NCI-H1694 (cell line): ENCODE measurements around the gene HOXA13.

Source experiments
- DNase-seq: peaks from one replicate; lab custom pipeline; 2025; lab: John Stamatoyannopoulos, UW

Gene HOXA13

DNA sequence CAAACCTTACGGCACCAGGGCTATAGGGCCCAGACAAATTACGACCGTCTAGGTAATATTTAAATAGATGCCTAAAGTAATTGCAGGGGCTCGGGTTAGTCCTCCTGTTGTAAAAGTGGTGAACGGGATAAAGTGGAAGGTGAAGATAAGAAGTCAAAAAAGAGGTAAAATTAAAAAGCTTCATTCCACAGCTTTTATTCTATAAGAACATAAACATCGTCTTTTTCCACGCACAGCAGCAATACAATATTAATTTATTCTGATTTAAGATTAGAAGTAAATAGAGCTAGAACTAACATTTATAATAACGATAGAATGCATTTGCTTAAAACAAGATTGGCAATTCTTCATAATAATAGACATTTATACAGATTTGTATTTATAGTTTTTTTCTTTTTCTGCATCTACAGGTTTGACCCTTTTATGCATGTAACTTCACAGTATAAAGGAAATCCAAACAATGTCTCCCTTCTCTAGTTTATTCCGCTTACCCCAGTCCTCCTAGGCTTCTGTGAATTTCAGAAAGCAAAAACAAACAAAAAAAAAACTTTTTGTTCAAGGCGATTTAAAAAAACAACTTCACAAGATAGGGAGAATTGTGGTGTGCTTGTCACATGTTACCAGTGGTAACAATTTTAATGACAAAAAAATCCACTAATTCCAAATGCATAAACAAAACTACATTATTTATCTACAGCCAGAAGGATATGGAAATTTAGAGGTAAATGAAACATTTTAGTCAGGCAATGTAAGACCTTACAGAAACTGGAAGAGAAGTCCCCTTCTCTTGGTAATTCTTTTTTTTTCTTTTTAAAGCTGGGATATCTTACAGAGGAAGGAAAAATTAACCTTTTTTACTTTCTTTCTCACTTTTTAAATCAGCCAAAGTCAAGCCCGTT, 29.2 kb downstream of the HOXA13 start:
- DNase-seq, result peak; percentile 23

DNA sequence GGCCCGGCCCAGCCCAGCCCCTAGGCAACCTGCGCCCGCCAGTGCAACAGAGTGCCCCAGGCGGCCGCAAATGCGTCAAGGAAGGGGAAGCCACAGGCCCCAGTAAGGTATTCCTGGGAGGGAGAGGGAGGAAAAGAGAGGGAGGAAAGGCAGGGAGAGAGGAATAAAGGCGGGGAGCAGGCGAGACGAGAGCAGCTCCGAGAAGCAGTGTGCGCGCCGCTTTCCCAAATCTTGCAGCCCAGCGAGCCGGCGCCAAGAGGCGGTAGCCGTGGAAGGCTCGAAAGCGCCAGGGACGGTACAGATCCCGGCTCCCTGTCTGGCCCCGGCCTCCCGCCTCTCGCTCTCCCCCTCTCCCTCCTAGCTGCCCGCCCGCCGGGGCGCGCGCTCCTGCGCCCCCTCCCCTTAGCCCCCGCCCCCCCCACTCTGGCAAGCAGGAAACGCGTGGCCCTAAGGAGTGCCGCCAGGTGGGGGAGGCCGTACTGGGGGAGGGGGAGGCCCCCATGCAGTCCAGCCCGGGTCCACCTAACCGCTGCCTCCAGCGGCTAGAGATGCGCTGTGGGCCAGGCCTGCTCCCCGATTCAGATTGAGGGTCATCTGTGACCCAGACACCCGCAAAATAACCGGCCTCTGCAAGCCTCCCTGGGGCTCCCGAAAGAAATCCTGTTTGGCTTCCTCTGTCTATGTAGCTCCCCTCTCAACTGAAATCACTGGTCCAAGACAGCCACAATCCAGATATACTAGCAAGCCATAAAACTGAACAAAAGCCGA, 30.0 kb downstream of the HOXA13 start:
- DNase-seq, result no peak

- peak; percentile 66 for DNase-seq
Measured at GRCh38 chr7:27168265-27168947, 31.5 kb downstream of the HOXA13 start.

DNA sequence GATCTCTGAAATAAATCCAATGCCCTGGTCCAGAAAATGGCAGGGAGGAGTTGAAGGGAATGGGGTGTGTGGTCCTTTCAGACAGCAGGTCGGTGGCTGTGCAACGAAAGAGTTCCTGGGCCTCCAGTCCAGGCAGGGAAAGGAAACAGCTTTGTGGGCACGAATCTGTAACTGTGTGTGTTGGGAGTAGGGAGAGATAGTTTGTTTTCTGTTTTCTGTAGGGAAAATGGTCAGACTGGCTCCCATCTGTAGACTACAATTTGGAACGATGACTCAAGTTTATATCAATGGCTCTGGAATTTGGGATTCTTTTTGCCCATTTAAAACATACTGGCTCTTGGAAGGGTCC, 32.0 kb downstream of the HOXA13 start:
- no peak for DNase-seq

- DNase-seq, result peak; percentile 54
Measured at GRCh38 chr7:27166531-27167505, 33.1 kb downstream of the HOXA13 start.

DNA sequence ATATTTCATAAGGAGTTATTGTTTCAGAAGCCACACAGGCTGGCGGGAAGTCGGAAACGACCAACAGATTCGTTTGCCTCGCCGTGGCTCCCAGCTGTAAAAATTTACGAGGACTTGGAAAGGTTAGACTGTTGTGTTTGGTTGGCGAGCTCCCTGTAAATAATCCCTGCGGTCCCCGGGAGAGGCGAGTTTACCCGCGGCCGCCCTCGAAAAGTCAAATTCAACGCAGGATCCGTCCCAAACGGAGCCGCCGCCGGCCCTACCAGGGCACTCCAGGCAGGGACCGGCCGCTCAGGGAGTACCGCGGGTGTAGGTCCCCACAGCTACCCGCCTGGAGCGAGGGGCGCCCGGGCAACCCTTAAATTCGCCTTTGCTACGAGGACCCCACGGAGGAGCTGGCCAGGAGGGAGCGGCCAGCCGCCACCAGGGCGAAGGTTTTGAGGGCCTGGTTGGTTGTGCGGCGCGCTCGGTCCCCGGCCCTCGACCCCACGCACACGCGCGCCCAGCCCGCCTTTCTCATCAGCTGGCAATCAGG, 33.8 kb downstream of the HOXA13 start:
- no peak for DNase-seq

DNA sequence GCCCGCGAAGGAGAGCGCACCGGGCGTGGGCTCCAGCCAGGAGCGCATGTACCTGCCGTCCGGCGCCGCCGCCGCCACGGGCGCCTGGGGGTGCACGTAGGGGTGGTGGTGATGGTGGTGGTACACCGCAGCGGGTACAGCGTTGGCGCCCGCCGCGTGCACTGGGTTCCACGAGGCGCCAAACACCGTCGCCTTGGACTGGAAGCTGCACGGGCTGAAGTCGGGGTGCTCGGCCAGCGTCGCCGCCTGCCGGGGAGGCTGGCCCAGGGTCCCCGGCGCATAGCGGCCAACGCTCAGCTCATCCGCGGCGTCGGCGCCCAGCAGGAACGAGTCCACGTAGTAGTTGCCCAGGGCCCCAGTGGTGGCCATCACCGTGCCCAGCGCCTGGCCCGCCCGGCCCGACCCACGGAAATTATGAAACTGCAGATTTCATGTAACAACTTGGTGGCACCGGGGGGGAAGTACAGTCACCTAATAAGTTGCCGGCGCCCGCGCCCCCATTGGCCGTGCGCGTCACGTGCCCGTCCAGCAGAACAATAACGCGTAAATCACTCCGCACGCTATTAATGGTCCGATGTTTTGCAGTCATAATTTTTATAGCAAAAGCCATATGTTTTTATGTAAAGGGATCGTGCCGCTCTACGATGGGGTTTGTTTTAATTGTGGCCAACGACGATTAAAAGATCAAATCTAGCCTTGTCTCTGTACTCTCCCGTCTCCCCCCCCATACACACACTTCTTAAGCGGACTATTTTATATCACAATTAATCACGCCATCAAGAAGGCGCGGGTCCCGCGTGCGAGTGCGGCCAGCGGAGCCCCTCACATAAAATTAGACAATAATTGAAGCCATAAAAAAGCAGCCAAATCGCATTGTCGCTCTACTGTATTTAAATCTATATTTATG, 34.5 kb downstream of the HOXA13 start, which contains the start of gene HOXA9:
Gene HOXA9, minus strand, starts transcription at position 449 of the 907 bp plus-strand sequence. Its CDS starts 80 bp downstream, at position 369.
- DNase-seq, result no peak

DNA sequence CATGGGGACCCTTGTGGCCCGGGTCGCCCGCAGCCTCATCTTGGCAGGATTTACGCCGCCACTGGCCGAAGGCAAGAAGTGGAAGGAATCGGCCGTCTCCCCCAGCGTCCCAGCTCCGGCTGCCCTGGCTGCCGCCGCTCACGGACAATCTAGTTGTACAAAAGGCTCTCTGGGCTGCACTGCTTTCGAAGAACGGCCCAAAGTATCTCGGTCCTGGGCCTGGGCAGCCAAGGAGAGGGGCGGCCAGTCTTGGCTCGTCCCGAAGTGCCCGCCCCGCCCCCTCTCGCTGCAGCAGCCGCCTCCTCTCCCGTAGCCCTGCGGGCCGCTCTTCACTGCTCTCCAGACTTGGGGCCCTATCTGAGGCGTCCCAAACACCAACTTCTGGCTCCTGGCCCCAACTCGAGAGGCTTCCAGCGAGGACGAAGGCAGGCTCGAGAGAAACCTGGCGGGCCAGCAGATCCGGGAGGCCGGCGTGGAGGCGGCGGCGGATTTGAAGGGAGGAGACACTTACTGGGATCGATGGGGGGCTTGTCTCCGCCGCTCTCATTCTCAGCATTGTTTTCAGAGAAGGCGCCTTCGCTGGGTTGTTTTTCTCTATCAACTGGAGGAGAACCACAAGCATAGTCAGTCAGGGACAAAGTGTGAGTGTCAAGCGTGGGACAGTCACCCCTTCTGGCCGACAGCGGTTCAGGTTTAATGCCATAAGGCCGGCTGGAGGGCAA, 35.4 kb downstream of the HOXA13 start:
- no peak for DNase-seq

DNA sequence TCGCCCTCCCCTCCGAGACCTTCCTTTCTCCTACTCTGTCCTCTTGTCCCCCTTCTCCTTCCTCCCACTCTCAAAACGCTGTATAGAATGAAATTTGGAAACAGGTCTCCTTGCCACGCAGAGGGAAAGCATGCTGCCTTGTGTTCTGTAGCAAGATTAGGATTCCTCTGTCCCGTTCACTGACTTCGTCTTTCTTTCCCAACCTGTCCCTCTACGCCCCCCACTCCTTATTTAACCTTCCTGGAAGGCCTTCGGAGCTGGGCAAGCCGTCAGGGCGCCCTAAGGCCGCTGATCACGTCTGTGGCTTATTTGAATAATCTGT, 35.9 kb downstream of the HOXA13 start:
- DNase-seq, result no peak

DNA sequence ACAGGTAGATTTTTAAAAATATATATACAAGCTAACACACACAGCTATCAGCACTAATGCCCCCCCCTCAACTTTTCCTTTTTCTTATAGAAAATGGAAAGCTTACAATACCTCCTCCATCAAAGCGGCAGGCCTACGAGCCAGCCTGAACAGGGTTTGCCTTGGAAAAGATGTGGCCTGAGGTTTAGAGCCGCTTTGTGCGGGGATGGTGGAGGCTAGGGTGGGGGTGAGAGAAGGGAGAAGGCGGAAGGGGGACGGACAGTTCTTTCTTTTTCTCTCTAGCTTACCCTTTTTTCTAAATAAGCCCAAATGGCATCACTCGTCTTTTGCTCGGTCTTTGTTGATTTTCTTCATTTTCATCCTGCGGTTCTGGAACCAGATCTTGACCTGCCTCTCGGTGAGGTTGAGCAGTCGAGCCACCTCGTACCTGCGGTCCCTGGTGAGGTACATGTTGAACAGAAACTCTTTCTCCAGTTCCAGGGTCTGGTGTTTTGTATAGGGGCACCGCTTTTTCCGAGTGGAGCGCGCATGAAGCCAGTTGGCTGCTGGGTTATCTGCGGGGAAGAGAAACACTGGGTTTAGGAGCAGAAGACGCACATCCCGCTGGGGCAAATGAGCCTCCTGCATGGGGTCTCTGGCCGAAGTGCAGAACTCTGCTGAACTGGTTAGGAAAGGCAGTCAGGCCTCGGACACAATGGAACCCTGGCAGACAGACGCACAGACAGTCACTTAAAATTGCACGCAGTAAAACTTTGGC, 36.4 kb downstream of the HOXA13 start:
- DNase-seq, result no peak

GRCh38 chr7:27162561-27163287, 37.2 kb downstream of the HOXA13 start:
- no peak for DNase-seq

DNA sequence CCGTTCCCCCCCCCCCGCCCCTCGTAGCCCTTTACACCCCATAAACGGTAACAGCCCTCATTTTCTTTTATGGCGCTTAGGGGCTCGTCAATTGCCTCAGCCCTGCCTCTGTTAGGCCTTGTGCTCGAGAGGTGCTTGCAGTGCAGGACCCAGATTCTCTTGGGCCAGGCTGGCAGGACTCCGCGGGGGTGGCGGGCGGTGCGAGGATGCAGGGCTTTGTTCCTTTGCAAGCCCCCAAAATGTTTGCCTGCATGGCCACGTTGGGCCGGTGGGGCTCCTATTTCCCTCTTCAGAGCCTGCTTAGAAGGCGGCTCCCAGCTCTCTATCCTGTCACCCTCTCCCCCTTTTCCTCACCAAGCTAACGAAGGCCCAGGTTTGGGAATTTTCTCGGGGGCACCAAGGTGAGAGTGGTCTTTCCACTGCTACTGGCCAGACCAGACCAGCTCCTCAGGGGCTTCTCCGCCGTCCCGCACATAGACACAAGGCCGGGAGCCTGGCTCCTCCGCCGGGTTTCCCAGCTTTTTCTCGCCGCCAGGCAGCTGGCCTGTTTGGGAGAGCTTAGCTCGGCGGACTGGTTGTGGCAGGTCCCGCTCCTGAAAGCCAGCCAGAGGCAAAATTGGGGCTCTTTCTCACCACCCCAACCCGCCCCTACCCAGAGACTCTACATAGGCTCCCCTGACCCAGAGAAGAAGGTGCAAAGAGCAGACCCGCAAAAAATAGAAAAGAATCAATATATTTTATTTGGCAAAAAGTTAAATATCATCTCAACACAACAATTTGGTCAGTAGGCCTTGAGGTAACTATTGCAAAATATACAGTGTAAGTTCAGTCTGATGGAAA, 38.0 kb downstream of the HOXA13 start:
- no peak for DNase-seq

DNA sequence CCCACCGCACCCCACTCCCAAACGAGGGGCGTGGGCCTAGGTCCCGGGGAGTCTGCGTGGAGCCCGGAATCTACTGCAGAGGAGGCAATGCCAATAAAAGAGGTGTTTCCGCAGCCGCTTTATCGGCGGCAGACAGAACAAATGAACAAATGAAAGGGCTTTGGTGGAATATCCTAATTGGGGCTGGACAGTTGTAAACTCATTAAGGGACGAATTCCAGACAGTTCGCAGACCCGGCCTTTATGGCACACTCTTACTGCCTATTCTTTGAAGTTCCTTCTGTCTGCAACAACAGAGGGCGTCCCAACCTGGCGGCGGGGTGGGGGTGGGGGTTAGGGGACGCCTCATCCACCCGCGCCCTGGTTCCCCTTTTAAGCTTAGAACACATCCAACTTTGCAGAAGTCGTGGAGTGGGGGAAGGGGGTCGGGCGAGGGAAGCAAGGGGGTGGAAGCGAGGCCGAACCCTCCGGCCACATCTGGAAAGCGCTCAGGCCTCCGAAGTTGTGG, 38.6 kb downstream of the HOXA13 start:
- no peak for DNase-seq

DNA sequence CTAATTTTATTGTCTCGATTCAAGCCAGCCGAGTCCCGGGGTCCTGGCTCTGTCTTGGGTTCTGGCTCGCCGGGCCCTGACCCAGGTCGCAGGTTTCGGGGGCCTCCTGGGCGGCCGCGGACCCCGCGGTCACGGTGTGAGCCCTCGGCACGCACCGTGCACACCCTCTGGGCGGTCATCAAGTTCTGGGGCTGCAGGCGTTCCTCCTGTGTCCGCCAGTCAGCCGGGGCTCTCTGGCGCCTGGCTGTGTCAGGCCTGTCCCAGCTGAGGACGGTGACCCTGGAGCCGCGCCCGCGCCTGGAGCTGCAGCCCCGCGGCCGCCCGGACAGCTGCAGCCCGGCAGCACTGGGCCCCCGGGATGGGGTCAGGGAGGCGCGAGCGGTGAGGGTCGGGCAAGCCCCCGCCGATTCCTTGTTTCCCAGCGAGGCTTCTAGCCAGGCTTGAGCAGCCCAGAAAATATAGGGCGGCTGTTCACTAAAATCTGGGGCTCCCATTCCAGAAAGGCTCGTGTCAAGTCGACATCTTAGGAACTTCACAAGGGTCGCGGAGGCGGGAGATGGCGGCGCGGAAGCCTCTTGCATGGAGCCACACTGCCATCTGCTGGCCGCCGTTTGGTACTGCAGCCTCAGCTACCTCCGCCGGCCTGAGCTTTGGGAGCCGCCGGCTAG, 39.2 kb downstream of the HOXA13 start:
- peak; percentile 70 for DNase-seq

GRCh38 chr7:27160145-27160545, 39.7 kb downstream of the HOXA13 start:
- DNase-seq, result no peak
